C4-2B (cell line): ENCODE measurements around the gene VPS33A.

Source experiments
- H3K27ac ChIP-seq: fragments of 450-650 bp; 2 replicates; pipeline ENCODE4 v1.5.1; 2017
- ZFX ChIP-seq: fragments of 450-650 bp; IDR thresholded peaks from 2 replicates; pipeline ENCODE4 v1.6.1; 2017
- TF ChIP-seq, protein P1 (sequence below): fragments of 450-650 bp; conservative IDR thresholded peaks from 2 replicates; pipeline ENCODE4 v1.5.1; 2017; ENCODE audit warnings: mild to moderate bottlenecking

VPS33A gene

DNA sequence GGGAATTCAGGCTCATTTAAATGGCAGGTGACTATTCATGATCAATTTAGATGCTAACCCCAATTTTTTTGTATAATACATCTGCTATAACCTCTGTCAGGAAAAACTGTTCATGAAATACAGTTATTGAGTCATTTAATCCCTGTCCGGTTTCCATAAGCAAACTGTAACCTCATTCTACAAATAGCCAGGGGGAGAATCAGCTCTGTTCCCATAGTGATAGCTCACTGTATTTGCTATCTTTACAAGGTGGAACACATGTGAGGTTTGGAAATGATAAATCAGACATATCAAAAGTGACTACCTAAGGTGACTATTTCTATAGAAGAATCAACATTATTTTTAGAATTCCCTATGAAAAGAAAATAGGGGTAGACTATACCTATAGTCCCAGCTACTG, 38.6 kb upstream of the VPS33A start:
- TF ChIP-seq ZFX, result no peak
- TF ChIP-seq, protein P1, sequence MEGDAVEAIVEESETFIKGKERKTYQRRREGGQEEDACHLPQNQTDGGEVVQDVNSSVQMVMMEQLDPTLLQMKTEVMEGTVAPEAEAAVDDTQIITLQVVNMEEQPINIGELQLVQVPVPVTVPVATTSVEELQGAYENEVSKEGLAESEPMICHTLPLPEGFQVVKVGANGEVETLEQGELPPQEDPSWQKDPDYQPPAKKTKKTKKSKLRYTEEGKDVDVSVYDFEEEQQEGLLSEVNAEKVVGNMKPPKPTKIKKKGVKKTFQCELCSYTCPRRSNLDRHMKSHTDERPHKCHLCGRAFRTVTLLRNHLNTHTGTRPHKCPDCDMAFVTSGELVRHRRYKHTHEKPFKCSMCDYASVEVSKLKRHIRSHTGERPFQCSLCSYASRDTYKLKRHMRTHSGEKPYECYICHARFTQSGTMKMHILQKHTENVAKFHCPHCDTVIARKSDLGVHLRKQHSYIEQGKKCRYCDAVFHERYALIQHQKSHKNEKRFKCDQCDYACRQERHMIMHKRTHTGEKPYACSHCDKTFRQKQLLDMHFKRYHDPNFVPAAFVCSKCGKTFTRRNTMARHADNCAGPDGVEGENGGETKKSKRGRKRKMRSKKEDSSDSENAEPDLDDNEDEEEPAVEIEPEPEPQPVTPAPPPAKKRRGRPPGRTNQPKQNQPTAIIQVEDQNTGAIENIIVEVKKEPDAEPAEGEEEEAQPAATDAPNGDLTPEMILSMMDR, result no peak
- no peak overlapping the region for H3K27ac ChIP-seq

DNA sequence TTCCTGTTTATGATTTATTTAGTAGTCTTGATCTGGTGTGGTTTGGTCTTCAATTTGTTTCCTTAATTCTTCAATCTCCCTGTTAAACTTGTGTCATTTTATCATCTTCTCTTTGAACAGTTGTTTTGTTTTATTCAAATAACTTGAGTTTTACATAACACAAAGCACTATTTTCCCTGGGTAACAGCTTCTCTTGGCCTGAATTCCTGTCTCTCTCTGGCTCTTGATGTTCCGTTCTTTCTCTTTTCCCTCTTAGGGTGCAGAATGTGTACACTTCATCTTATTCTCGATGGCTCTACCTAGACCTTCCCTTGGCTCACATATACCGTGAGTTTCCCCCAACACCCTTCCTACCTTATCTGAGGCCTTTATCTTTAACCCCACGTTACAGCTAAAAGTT, 36.8 kb upstream of the VPS33A start:
- no peak overlapping the region for H3K27ac ChIP-seq
- no peak for TF ChIP-seq ZFX
- TF ChIP-seq, protein P1, result no peak

DNA sequence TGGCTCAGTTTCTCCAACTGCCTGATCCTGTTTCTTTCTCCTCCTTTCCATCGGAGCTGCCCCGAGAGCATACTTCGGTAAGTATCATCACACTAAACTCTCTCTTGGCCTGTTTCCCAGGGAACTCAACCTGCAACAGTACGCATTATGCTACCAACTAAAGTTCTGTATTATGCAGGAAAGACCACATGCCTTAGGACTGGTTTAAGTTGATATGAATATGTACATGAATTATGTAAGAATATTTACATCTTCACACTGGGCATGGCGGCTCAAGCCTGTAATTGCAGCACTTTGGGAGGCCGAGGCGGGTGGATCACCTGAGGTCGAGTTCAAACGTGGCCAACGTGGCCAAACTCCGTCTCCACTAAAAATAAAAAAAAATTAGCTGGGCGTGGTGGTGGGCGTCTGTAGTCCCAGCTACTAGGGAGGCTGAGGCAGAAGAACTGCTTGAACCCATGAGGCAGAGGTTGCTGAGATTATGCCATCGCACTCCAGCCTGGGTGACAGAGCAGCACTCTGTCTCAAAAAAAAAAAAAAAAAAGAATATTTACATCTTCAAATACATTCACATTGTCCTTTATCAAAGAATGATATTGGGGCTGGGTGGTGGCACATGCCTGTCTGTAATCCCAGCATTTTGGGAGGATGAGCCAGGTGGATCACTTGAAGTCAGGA, 31.9 kb upstream of the VPS33A start:
- H3K27ac ChIP-seq, result no peak overlapping the region
- TF ChIP-seq, protein P1, result no peak
- TF ChIP-seq ZFX, result no peak

DNA sequence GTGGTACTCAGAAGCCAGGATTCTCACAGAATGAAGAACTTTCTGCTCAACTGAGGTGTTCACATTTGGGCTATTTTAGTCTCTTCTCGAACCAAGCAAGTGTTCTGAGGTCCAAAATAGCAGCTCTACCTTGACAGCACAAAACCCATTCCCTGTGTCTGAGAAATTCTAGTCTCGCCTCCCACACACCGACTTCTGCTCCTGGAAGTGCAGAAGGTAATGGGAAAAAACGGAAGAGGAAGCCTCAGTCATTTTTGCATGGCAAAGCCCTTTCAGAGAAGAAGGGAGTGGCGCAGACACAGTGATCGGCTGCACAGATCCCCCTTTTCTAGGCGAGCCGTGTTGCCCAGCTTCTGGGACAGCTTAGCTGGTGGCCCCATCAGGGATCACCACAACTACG, 31.2 kb upstream of the VPS33A start:
- H3K27ac ChIP-seq, result no peak overlapping the region
- TF ChIP-seq, protein P1, result no peak
- no peak for TF ChIP-seq ZFX

DNA sequence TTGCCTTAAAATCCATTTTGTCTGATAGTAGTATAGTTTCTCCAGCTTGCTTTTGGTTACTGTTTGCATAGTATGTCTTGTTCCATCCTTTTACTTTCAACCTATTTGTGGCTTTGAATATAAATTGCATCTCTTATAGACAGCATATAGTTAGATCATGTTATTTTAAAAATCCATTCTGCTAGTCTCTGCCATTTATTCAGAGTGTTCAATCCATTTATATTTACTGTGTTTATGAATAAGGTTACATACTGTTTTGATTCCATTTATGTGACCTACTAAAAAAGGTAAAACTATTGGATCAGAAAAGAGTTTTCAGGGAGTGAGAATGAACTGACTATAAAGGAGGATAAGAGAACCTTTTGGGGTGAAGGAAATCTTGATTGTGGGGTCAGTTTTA, 29.6 kb upstream of the VPS33A start:
- no peak for TF ChIP-seq ZFX
- TF ChIP-seq, protein P1, result no peak
- no peak overlapping the region for H3K27ac ChIP-seq

DNA sequence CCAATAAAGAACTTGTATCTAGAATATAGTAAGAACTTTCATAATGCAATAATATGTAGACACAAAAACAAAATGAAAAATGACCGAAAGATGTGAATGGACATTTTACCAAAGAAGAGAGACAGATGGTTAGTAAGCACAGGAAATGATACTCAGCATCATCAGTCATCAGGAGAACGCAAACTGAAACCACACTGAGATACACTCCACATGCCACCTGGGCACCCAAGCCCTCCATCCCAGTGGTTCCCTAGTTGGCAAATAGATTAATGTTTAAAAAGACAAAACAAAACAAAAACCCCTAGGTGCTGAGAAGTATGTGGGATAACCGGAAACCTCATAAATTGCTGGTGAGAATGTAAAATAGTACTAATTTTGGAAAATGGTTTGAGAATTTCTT, 26.8 kb upstream of the VPS33A start:
- TF ChIP-seq, protein P1, result no peak
- no peak for TF ChIP-seq ZFX
- H3K27ac ChIP-seq, result no peak overlapping the region

DNA sequence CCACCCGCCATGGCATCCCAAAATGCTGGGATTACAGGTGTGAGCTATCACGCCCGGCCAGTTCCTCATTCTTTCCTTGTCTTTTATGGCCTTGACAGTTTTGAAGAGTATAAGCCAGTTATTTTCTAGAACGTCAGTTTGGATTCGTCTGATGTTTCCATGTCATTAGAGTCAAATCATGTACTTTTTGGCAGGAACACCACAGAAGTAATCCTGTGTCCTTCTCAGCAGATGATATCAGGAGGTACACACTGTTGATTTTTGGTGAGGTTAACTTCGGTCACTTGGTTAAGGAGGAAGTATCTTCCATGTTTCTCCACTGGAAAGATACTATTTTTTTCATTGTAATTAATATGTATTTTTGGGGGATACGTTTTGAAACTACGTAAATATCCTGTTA, 25.1 kb upstream of the VPS33A start:
- peak overlapping the region; percentile 23 for H3K27ac ChIP-seq
- TF ChIP-seq, protein P1, result no peak
- no peak for TF ChIP-seq ZFX
